Measurements from ENCODE around the gene ASTL. TPM values are rescaled to one million over a fixed set of nuclear protein-coding genes. Genes with fewer than 3 reads are reported as not detected.

Gene ASTL
- total and polyA plus RNA-seq, 9 of the 15 experiments (the other 6 are each of a cell fraction or from before 2014, with no cell fraction given): not detected

DNA sequence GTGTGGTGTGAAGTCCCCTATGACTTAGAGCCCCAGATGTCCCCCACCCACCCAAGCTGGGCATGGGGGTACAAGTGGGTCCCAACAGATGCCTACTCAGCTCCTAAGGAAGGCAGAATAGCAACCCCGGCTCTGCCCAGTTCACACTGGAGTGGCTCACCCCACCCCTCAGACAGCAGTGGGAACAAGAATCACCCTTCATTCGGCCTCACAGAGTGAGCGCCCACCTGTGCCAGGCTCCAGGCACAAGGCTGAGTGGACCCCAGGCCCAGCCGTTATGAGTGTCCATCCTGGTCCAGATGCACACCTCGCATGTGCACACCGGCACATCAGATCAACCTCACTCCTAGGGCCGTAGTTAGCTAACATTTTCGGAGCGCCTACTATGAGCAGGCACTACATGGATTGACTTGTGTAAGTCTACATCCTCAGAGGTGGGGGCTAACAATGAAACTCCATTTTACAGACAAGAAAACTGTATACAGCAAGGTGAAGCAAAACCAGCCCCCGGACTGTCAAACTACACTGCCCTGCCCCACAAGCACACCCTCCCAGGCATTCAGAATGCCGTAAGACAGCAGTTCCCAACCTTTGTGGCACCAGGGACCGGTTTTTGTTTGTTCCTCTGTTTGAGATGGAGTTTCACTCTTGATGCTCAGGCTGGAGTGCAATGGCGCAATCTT lies 2.8 kb upstream of the ASTL start:
- TF ChIP-seq ETV5 (CRISPR knock-in tag; IDR thresholded peaks at IDR 0.05; ENCODE audit: low read depth): no peak
- no peak for TF ChIP-seq JUN (IDR thresholded peaks at IDR 0.05; ENCODE audit: borderline replicate concordance, low read depth, low read length)
- no peak for TF ChIP-seq JUN (CRISPR knock-in tag; IDR thresholded peaks at IDR 0.05; ENCODE audit: borderline replicate concordance)
- TF ChIP-seq, protein P1, sequence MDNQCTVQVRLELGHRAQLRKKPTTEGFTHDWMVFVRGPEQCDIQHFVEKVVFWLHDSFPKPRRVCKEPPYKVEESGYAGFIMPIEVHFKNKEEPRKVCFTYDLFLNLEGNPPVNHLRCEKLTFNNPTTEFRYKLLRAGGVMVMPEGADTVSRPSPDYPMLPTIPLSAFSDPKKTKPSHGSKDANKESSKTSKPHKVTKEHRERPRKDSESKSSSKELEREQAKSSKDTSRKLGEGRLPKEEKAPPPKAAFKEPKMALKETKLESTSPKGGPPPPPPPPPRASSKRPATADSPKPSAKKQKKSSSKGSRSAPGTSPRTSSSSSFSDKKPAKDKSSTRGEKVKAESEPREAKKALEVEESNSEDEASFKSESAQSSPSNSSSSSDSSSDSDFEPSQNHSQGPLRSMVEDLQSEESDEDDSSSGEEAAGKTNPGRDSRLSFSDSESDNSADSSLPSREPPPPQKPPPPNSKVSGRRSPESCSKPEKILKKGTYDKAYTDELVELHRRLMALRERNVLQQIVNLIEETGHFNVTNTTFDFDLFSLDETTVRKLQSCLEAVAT (IDR thresholded peaks at IDR 0.05): no peak
- no peak for TF ChIP-seq TGIF2 (CRISPR knock-in tag; IDR thresholded peaks at IDR 0.05)
- TF ChIP-seq, protein P2, sequence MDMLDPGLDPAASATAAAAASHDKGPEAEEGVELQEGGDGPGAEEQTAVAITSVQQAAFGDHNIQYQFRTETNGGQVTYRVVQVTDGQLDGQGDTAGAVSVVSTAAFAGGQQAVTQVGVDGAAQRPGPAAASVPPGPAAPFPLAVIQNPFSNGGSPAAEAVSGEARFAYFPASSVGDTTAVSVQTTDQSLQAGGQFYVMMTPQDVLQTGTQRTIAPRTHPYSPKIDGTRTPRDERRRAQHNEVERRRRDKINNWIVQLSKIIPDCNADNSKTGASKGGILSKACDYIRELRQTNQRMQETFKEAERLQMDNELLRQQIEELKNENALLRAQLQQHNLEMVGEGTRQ (CRISPR knock-in tag; IDR thresholded peaks at IDR 0.05): no peak
- intact Hi-C loops (cut with micrococcal nuclease): no loop called here
- Histone ChIP-seq H3K27me3 (ENCODE audit: control insufficient read depth in 2 of 2, insufficient read depth in 2 of 2, low read length in 2 of 2) (peaks cover 11 to 31% of the 10 kb centered on the region in 2 experiments; a peak in 4 of 5 replicates), H3K27ac (ENCODE audit: extremely low read depth, low read depth, low read length) (no peak overlapping the region), H3K4me1 (replicated peaks in 1 of 2; ENCODE audit: control insufficient read depth in 2 of 2, insufficient read depth in 2 of 2, low read length in 2 of 2) (peaks cover 5 to 19% of the 10 kb centered on the region in 2 experiments), H4K20me1 (replicated peaks; ENCODE audit: control insufficient read depth, insufficient read depth, low read length) (0 out of 2 replicates have a peak, but pooled peaks cover 6% of the 10 kb centered on the region), H3K4me2 (ENCODE audit: insufficient read depth, low read length) (no peak overlapping the region), H2AFZ (ENCODE audit: low read depth, low read length) (no peak overlapping the region), H3K9me1 (ENCODE audit: control insufficient read depth, insufficient read depth, low read length) (no peaks in the 10 kb centered on the region), H3K9me3 (replicated peaks; ENCODE audit: control insufficient read depth, insufficient read depth, low read depth, low read length) (no peaks in the 10 kb centered on the region), H3K9ac (ENCODE audit: insufficient read depth in 1 of 2, low read depth in 2 of 2, low read length in 2 of 2) (no peak overlapping the region), H3K4me3 (no peak overlapping the region), H3K36me3 (ENCODE audit: control insufficient read depth, insufficient read depth, low read length) (no peaks in the 10 kb centered on the region), H3K79me2 (ENCODE audit: control insufficient read depth, insufficient read depth, low read length) (no peaks in the 10 kb centered on the region)
- FAIRE-seq (no peak), ATAC-seq (no peak), DNase-seq (ENCODE audit: extremely low read depth in 1 of 4, low spot score in 3 of 4) (no peak)
- BruUV-seq (replicated peaks): no TSS peak
- WGBS (ENCODE audit: insufficient coverage, low coverage, missing lambda C conversion rate): 22% methylated on average over 13 of the region's 13 CpGs
- CTCF ChIA-PET (ENCODE audit: low intra/inter-chr PET ratio): interaction anchor here (0.8 to 1.4 kb wide), 3 partner anchors 33 to 126 kb away, joined by 3 to 6 read pairs (median 3); partner anchors contain the start of gene CIAO1
- POLR2A ChIA-PET: interaction anchor here (0.6 to 0.7 kb wide), 2 partner anchors 10 to 124 kb away, joined by 3 read pairs; no protein-coding TSS in a partner anchor
- in situ Hi-C loops (cut with MboI): no loop called here
